Prostate gland (tissue), 2 donors: ENCODE results near the gene LDAH. TPM values are rescaled to one million over a fixed set of nuclear protein-coding genes. Genes with fewer than 3 reads are reported as not detected.

Source experiments
- DNase-seq: peaks from one replicate; pipeline ENCODE4 v3.0.0-alpha.2; 2019; ENCODE audit warnings: low spot score
- H3K27ac ChIP-seq, 2 donors: fragments of 200-600 bp; sonication (generic); 2 replicates each; pipeline ENCODE4 v1.5.1; 2017 to 2019
- H3K27me3 ChIP-seq: fragments of 200-600 bp; sonication (generic); replicated peaks from 2 replicates; pipeline ENCODE4 v1.5.1; 2019; ENCODE audit not compliant: insufficient read depth
- H3K36me3 ChIP-seq, 2 donors: fragments of 200-600 bp; sonication (generic); 1 replicate in 1 of 2; 2 replicates in 1 of 2; pipeline versions ENCODE4 v1.5.1 to v1.8.1; 2017 to 2019
- H3K4me1 ChIP-seq: fragments of 200-600 bp; sonication (generic); replicated peaks from 2 replicates; pipeline ENCODE4 v1.5.1; 2019
- H3K4me3 ChIP-seq, 2 donors: fragments of 200-600 bp; sonication (generic); 2 replicates each; pipeline ENCODE4 v1.5.1; 2017 to 2019
- H3K9me3 ChIP-seq: fragments of 200-600 bp; sonication (generic); 2 replicates; pipeline ENCODE4 v1.5.1; 2017
- POLR2A ChIP-seq: fragments of 450-650 bp; IDR thresholded peaks from one replicate; pipeline ENCODE4 v1.6.1; 2016; ENCODE audit warnings: antibody characterized with exemption, mild to moderate bottlenecking
- POLR2AphosphoS5 ChIP-seq: sonication (generic); formaldehyde crosslinking; IDR thresholded peaks from one replicate; pipeline ENCODE4 v1.6.1; 2017; ENCODE audit warnings: antibody characterized with exemption
- WGBS: methylation state at CpG from one replicate; pipeline ENCODE4 v1.1.5; 2018; 5-methylcytosine and 5-hydroxymethylcytosine counted together
- intact Hi-C: fragments of 100-400 bp; cut with DNase I; formaldehyde crosslinking; loops from one replicate; pipeline ENCODE4 v1.14.2; 2022
- total RNA-seq, 2 donors: library from RNA; depleted of rRNA; stranded (reverse); fragments of >200 nt; gene quantifications; one replicate each; pipeline ENCODE4 v1.1.0, GENCODE V29; 2016
- TF ChIP-seq, protein P1 (sequence below), 4 experiments: fragments of 200-600 bp in 2 of 4; fragments of 450-650 bp in 2 of 4; sonication (generic) in 2 of 4; IDR thresholded peaks; 1 replicate in 3 of 4; 2 replicates in 1 of 4; pipeline ENCODE4 v1.5.1; 2016 to 2019; ENCODE audit warnings: antibody characterized with exemption in 4 of 4, mild to moderate bottlenecking in 2 of 4, moderate library complexity in 2 of 4

LDAH gene
- total RNA-seq, 2 donors from 2014 or later, result 6.6 to 17.3 TPM

DNA sequence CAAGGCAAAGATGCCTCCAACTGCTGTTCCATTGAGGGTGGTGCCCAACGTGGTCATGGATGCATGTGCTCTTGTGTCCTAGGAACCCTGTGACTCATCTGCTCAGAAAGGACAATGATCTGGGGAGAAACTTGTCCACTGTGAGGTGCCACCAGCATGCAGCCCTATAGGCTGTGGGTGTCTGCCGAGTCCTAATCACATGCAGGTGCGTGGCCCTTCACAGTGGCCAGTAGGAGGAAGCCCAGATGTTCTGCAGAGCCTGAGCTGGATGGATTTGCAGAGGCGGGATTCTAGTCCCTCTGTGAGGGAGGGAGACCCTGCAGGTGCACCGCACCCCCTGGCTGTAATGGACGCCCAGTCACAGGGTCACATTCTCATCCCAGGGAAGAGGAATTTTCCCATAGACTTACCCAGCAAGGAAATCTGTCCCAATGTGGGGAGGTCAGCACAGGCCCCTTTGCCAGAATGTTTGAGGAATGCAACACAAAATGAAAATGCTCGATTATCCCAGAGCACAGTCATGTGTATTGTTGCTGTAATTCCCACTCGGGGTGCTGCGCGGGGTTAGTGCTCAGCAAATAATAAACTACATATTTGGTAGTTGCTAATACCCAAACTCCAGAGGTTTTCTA is 142.0 kb downstream of the LDAH start:
- 95% methylated on average over 10 of the region's 10 CpGs for WGBS
- TF ChIP-seq POLR2A, result no peak
- TF ChIP-seq, protein P1, sequence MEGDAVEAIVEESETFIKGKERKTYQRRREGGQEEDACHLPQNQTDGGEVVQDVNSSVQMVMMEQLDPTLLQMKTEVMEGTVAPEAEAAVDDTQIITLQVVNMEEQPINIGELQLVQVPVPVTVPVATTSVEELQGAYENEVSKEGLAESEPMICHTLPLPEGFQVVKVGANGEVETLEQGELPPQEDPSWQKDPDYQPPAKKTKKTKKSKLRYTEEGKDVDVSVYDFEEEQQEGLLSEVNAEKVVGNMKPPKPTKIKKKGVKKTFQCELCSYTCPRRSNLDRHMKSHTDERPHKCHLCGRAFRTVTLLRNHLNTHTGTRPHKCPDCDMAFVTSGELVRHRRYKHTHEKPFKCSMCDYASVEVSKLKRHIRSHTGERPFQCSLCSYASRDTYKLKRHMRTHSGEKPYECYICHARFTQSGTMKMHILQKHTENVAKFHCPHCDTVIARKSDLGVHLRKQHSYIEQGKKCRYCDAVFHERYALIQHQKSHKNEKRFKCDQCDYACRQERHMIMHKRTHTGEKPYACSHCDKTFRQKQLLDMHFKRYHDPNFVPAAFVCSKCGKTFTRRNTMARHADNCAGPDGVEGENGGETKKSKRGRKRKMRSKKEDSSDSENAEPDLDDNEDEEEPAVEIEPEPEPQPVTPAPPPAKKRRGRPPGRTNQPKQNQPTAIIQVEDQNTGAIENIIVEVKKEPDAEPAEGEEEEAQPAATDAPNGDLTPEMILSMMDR (IDR thresholded peaks at IDR 0.05), result no peak
- TF ChIP-seq POLR2AphosphoS5, result no peak
- no peaks in the 10 kb centered on the region for H3K27me3 ChIP-seq
- no peaks in the 10 kb centered on the region for H3K4me1 ChIP-seq
- intact Hi-C loops, result no loop called here
- H3K27ac ChIP-seq, result no peak overlapping the region
- H3K4me3 ChIP-seq, result no peak overlapping the region
- H3K36me3 ChIP-seq, result no peaks in the 10 kb centered on the region
- DNase-seq, result no peak
- H3K9me3 ChIP-seq, result no peaks in the 10 kb centered on the region

DNA sequence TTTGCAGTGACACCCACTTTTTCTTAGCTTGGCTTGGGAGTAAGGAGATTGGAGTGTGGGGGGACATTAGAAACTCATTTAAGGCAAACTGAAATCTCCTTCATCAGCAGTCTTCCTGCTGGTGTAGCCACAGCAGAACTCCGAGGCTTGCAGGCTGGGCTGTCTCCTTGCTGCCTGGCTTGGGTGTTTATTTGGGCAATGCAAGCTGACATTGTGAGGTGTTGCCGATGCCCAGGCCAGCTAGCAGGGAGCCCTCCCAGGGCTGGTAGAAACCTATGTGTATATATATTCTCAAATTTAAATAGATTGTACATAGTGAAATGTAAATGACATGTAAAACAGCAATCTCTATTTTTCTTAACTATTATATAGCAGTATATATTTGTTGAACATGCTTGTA is 144.1 kb downstream of the LDAH start:
- H3K27ac ChIP-seq, result no peak overlapping the region
- no peak for DNase-seq
- no peaks in the 10 kb centered on the region for H3K9me3 ChIP-seq
- no peaks in the 10 kb centered on the region for H3K36me3 ChIP-seq
- no peaks in the 10 kb centered on the region for H3K4me1 ChIP-seq
- no peak overlapping the region for H3K4me3 ChIP-seq
- 61% methylated on average over 2 of the region's 2 CpGs for WGBS
- intact Hi-C loops, result no loop called here
- no peak for TF ChIP-seq POLR2A
- TF ChIP-seq, protein P1 (IDR thresholded peaks at IDR 0.05), result no peak
- no peak for TF ChIP-seq POLR2AphosphoS5
- H3K27me3 ChIP-seq, result no peaks in the 10 kb centered on the region

DNA sequence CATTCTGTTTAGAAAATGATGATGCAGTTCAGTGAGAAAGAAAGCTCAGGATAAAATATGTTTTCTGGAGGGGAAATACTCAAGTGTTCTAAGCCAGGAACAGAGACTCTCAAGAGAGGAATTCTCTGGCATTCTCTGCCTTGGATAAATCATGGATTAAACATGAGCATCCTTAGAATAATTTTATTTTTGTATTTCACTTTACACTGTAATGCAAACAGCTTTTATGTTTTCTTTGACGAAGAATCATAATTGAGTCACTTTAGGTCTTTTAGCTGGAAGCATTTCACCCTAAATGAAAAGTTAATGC is 144.9 kb downstream of the LDAH start:
- intact Hi-C loops, result no loop called here
- WGBS, result 49% methylated on average over 1 of the region's 1 CpG
- no peaks in the 10 kb centered on the region for H3K4me1 ChIP-seq
- H3K36me3 ChIP-seq, result no peaks in the 10 kb centered on the region
- no peak for TF ChIP-seq POLR2AphosphoS5
- TF ChIP-seq, protein P1 (IDR thresholded peaks at IDR 0.05), result no peak
- no peak for TF ChIP-seq POLR2A
- no peak overlapping the region for H3K4me3 ChIP-seq
- DNase-seq, result no peak
- H3K9me3 ChIP-seq, result no peaks in the 10 kb centered on the region
- no peaks in the 10 kb centered on the region for H3K27me3 ChIP-seq
- no peak overlapping the region for H3K27ac ChIP-seq

DNA sequence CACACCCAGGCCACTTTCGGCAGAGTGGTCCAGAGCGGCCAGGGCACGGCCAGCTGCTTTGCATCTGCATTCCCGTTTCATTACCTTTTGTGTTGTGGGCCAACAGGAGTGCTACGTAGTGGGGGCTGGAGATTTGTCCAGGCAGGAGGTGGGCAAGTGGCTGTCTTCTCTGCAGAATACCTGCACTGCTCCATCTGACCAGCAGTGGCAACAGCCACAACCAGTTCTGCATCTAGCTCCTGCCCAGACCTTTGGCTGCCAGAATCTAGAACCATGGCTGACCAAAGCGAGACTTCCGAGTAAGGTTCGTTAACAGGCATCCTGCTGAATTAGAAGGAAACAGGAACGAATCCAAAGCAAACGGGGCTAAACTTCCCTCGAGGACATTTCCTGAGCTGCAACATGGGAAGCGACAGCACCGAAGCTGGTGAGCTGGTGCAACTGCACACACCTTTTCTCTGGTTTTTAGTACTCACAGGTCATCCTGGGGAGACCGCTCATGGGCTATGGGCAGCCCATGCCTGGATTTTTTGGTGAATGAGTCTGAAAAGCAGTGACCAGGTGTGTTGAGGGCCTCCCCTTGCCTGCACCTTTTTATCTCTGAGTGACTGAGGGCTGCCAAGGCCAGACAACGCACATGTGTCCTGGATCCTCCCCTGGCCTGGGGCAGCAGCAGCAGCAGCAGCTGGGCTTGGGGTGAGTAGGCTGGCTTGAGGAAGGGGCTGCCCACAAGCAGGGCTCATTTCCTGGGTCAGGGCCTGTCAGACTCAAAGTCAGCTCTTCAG is 145.4 kb downstream of the LDAH start:
- intact Hi-C loops, result no loop called here
- no peak overlapping the region for H3K4me3 ChIP-seq
- 59% methylated on average over 15 of the region's 15 CpGs for WGBS
- DNase-seq, result no peak
- no peaks in the 10 kb centered on the region for H3K36me3 ChIP-seq
- TF ChIP-seq, protein P1 (IDR thresholded peaks at IDR 0.05), result peak in 1 of 4 experiments; percentile 15
- no peak for TF ChIP-seq POLR2AphosphoS5
- H3K9me3 ChIP-seq, result no peaks in the 10 kb centered on the region
- no peaks in the 10 kb centered on the region for H3K4me1 ChIP-seq
- no peaks in the 10 kb centered on the region for H3K27me3 ChIP-seq
- peak overlapping the region in 1 of 2 donors; percentile 14 for H3K27ac ChIP-seq
